Measurements from ENCODE around the gene HNRNPH1. TPM values are rescaled to one million over a fixed set of nuclear protein-coding genes. Genes with fewer than 3 reads are reported as not detected.

HNRNPH1 gene
- total and polyA plus RNA-seq, 4 donors, result 185 to 1,791 (median 306) TPM

DNA sequence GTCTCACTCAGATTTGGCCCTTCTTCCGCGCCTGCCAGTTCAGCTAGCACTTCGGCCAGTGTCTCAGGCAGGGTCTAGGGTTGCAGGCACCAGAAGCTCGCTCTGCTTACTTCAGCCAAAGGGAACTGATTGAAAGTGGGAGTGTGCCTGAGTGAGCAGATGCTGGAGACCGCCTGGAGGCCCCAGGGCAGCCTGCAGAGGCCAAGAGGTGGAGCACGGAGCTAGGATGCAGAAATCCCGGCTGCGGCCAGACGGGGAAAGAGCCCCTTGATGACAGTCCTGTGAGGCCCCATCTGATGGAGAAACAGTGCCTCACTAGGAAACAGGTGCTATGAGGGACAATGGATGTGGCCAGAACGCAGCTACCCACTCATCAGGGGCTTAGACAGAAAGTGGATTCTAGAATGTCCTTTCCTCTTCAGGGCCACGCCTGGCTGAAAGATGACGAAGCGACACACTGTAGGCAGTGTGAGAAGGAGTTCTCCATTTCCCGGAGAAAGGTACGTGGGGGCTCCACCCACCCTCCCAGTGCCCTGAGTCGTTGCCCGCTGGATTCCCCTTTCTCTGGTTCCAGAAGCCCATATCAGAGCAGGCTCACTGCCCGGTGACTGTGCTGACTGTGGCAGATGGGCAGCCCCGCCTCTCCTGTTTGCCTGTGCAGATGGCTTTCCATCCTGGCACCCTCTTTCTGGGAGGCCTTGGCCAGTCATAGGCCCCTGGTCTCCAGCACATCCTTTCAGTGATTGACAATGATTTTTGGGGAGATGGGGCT, 16.1 kb downstream of the HNRNPH1 start:
- ATAC-seq (ENCODE audit: insufficient read depth, low FRiP score), result no peak
- TF ChIP-seq, protein P1, sequence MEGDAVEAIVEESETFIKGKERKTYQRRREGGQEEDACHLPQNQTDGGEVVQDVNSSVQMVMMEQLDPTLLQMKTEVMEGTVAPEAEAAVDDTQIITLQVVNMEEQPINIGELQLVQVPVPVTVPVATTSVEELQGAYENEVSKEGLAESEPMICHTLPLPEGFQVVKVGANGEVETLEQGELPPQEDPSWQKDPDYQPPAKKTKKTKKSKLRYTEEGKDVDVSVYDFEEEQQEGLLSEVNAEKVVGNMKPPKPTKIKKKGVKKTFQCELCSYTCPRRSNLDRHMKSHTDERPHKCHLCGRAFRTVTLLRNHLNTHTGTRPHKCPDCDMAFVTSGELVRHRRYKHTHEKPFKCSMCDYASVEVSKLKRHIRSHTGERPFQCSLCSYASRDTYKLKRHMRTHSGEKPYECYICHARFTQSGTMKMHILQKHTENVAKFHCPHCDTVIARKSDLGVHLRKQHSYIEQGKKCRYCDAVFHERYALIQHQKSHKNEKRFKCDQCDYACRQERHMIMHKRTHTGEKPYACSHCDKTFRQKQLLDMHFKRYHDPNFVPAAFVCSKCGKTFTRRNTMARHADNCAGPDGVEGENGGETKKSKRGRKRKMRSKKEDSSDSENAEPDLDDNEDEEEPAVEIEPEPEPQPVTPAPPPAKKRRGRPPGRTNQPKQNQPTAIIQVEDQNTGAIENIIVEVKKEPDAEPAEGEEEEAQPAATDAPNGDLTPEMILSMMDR (IDR thresholded peaks at IDR 0.05; ENCODE audit: control extremely low read depth, extremely low read depth), result no peak

GRCh38 chr5:179606910-179607159, 16.6 kb downstream of the HNRNPH1 start:
- Histone ChIP-seq H3K27ac (ENCODE audit: low read depth in 1 of 2, low read length in 1 of 2) (no peak overlapping the region), H3K4me1 (ENCODE audit: control insufficient read depth in 5 of 5, insufficient read depth in 5 of 5, low read length in 5 of 5) (no peaks in the 10 kb centered on the region), H3K4me3 (no peak overlapping the region), H3K36me3 (ENCODE audit: control insufficient read depth in 4 of 4, insufficient read depth in 4 of 4, low read length in 4 of 4) (peaks cover 11 to 67% (median 61%) of the 10 kb centered on the region in 4 donors), H3K9ac (ENCODE audit: insufficient read depth in 1 of 2, low read length in 2 of 2) (no peak overlapping the region), H3K27me3 (ENCODE audit: control insufficient read depth in 3 of 3, insufficient read depth in 3 of 3, low read length in 2 of 3) (no peaks in the 10 kb centered on the region), H3K9me3 (ENCODE audit: control insufficient read depth in 4 of 4, insufficient read depth in 3 of 4, low read length in 3 of 4) (no peaks in the 10 kb centered on the region)
- DNase-seq (no peak), ATAC-seq (ENCODE audit: insufficient read depth, low FRiP score) (no peak)
- TF ChIP-seq, protein P1 (IDR thresholded peaks at IDR 0.05; ENCODE audit: control extremely low read depth, extremely low read depth), result no peak
- 96 to 99% methylated on average over 6 of the region's 6 CpGs for WGBS, 2 donors

More for the DNA sequence above, 16.1 kb downstream of the HNRNPH1 start:
- no peak overlapping the region for H3K27ac ChIP-seq (ENCODE audit: low read depth in 1 of 2, low read length in 1 of 2)
- no peaks in the 10 kb centered on the region for H3K9me3 ChIP-seq (ENCODE audit: control insufficient read depth in 4 of 4, insufficient read depth in 3 of 4, low read length in 3 of 4)
- no peak for DNase-seq
- H3K36me3 ChIP-seq (ENCODE audit: control insufficient read depth in 4 of 4, insufficient read depth in 4 of 4, low read length in 4 of 4), result peaks cover 11 to 64% (median 59%) of the 10 kb centered on the region in 4 donors
- H3K4me1 ChIP-seq (ENCODE audit: control insufficient read depth in 5 of 5, insufficient read depth in 5 of 5, low read length in 5 of 5), result no peaks in the 10 kb centered on the region
- H3K9ac ChIP-seq (ENCODE audit: insufficient read depth in 1 of 2, low read length in 2 of 2), result no peak overlapping the region
- no peak overlapping the region for H3K4me3 ChIP-seq
- WGBS, 2 donors, result 74 to 76% methylated on average over 19 of the region's 19 CpGs
- H3K27me3 ChIP-seq (ENCODE audit: control insufficient read depth in 3 of 3, insufficient read depth in 3 of 3, low read length in 2 of 3), result no peaks in the 10 kb centered on the region

GRCh38 chr5:179606071-179606909, 17.2 kb downstream of the HNRNPH1 start:
- Histone ChIP-seq H3K36me3 (ENCODE audit: control insufficient read depth in 4 of 4, insufficient read depth in 4 of 4, low read length in 4 of 4) (peaks cover 11 to 65% (median 58%) of the 10 kb centered on the region in 4 donors), H3K4me3 (no peak overlapping the region), H3K9ac (ENCODE audit: insufficient read depth in 1 of 2, low read length in 2 of 2) (no peak overlapping the region), H3K27ac (ENCODE audit: low read depth in 1 of 2, low read length in 1 of 2) (peak overlapping the region in 1 of 2 donors; percentile 12), H3K4me1 (ENCODE audit: control insufficient read depth in 5 of 5, insufficient read depth in 5 of 5, low read length in 5 of 5) (no peaks in the 10 kb centered on the region), H3K9me3 (ENCODE audit: control insufficient read depth in 4 of 4, insufficient read depth in 3 of 4, low read length in 3 of 4) (no peaks in the 10 kb centered on the region), H3K27me3 (ENCODE audit: control insufficient read depth in 3 of 3, insufficient read depth in 3 of 3, low read length in 2 of 3) (no peaks in the 10 kb centered on the region)
- ATAC-seq (ENCODE audit: insufficient read depth, low FRiP score) (no peak), DNase-seq (no peak)
- 89 to 92% methylated on average over 21 of the region's 21 CpGs for WGBS, 2 donors
- TF ChIP-seq, protein P1 (IDR thresholded peaks at IDR 0.05; ENCODE audit: control extremely low read depth, extremely low read depth), result no peak
